T-helper 1 cell treated with Interleukin-12 subunit alpha and Interleukin-12 subunit beta and Interleukin-4 antibody, amounts not matched to agents 30 ng/mL and 1 ng/mL, for 36 hours (primary cell): ENCODE data around the gene CCDC182. TPM values are rescaled to one million over a fixed set of nuclear protein-coding genes. Genes with fewer than 3 reads are reported as not detected.

ENCODE experiments used
- intact Hi-C: fragments of 100-400 bp; cut with micrococcal nuclease; formaldehyde crosslinking; loops from one replicate; pipeline ENCODE4 v1.15.1; 2024
- total RNA-seq: library from RNA; stranded (reverse); gene quantifications from 2 replicates; pipeline ENCODE4 v1.2.3, GENCODE V29; 2022

CCDC182 gene
- not detected in 2 replicates for total RNA-seq

- intact Hi-C loops: loop anchor here (5.0 kb wide), 2 partner anchors 73 to 303 kb away; no protein-coding TSS in a partner anchor
Measured at GRCh38 chr17:57745242-57745641, at the start of gene CCDC182. TSS of gene CCDC182 (minus strand) at chr17:57745299. CDS start at chr17:57745272, 27 bp downstream.

GRCh38 chr17:57794841-57795240 is 49.7 kb upstream of the CCDC182 start:
- intact Hi-C loops: no loop called here

GRCh38 chr17:57788725-57789124 is 43.6 kb upstream of the CCDC182 start:
- intact Hi-C loops: no loop called here

- intact Hi-C loops: no loop called here
Measured at GRCh38 chr17:57785022-57785421, 39.9 kb upstream of the CCDC182 start.

GRCh38 chr17:57784226-57784895 is 39.3 kb upstream of the CCDC182 start:
- intact Hi-C loops: no loop called here

- intact Hi-C loops: loop anchor here (1.0 kb wide), 2 partner anchors 540 to 652 kb away; no protein-coding TSS in a partner anchor
Measured at GRCh38 chr17:57783338-57783742, 38.2 kb upstream of the CCDC182 start.

- intact Hi-C loops: loop anchor here (1.0 kb wide), 2 partner anchors 539 to 651 kb away; no protein-coding TSS in a partner anchor
Measured at GRCh38 chr17:57782647-57783337, 37.7 kb upstream of the CCDC182 start.

GRCh38 chr17:57782062-57782490 is 37.0 kb upstream of the CCDC182 start:
- intact Hi-C loops: no loop called here

- intact Hi-C loops: no loop called here
Measured at GRCh38 chr17:57781386-57782061, 36.4 kb upstream of the CCDC182 start.

GRCh38 chr17:57779706-57780105 is 34.6 kb upstream of the CCDC182 start:
- intact Hi-C loops: no loop called here

GRCh38 chr17:57778306-57778705 is 33.2 kb upstream of the CCDC182 start:
- intact Hi-C loops: no loop called here

GRCh38 chr17:57776366-57776765 is 31.3 kb upstream of the CCDC182 start:
- intact Hi-C loops: no loop called here

- intact Hi-C loops: no loop called here
Measured at GRCh38 chr17:57774872-57775271, 29.8 kb upstream of the CCDC182 start.

GRCh38 chr17:57773557-57773956 is 28.5 kb upstream of the CCDC182 start:
- intact Hi-C loops: no loop called here

GRCh38 chr17:57772774-57773173 is 27.7 kb upstream of the CCDC182 start:
- intact Hi-C loops: no loop called here

GRCh38 chr17:57767561-57767960 is 22.5 kb upstream of the CCDC182 start:
- intact Hi-C loops: no loop called here

- intact Hi-C loops: no loop called here
Measured at GRCh38 chr17:57766318-57766943, 21.3 kb upstream of the CCDC182 start.

- intact Hi-C loops: no loop called here
Measured at GRCh38 chr17:57762452-57763395, 17.6 kb upstream of the CCDC182 start.

- intact Hi-C loops: no loop called here
Measured at GRCh38 chr17:57761887-57762286, 16.8 kb upstream of the CCDC182 start.

- intact Hi-C loops: no loop called here
Measured at GRCh38 chr17:57760046-57760445, 14.9 kb upstream of the CCDC182 start.
